WI38 (cell line): ENCODE results near the gene RFLNA.

Source experiments
- H3K4me3 ChIP-seq: 2 replicates; pipeline ENCODE4 v1.5.1; 2011; ENCODE audit warnings: low read depth, mild to moderate bottlenecking, control low read depth, low read length
- CTCF ChIP-seq: IDR thresholded peaks from 2 replicates; pipeline ENCODE4 v1.5.1; 2012; ENCODE audit warnings: low read depth, mild to moderate bottlenecking, control low read depth, low read length

RFLNA gene

GRCh38 chr12:124294780-124295341 is at the start of gene RFLNA:
TSS of gene RFLNA (plus strand) at chr12:124295093. CDS start at chr12:124295430, 337 bp downstream.
- H3K4me3 ChIP-seq: no peak within 1 kb of the TSS
- no peak for TF ChIP-seq CTCF

- no peak overlapping the region for H3K4me3 ChIP-seq
- no peak for TF ChIP-seq CTCF
These were observed 47.6 kb upstream of the RFLNA start for GRCh38 chr12:124247331-124247730.

GRCh38 chr12:124248941-124249825 is 45.7 kb upstream of the RFLNA start:
- TF ChIP-seq CTCF: no peak
- H3K4me3 ChIP-seq: no peak overlapping the region

GRCh38 chr12:124251186-124251585 is 43.7 kb upstream of the RFLNA start:
- no peak overlapping the region for H3K4me3 ChIP-seq
- no peak for TF ChIP-seq CTCF

- TF ChIP-seq CTCF: no peak
- no peak overlapping the region for H3K4me3 ChIP-seq
These were observed 41.9 kb upstream of the RFLNA start for GRCh38 chr12:124252964-124253363.

- no peak overlapping the region for H3K4me3 ChIP-seq
- TF ChIP-seq CTCF: no peak
These were observed 40.8 kb upstream of the RFLNA start for GRCh38 chr12:124254126-124254525.
